Measurements from ENCODE around the gene AOX1. TPM values are rescaled to one million over a fixed set of nuclear protein-coding genes. Genes with fewer than 3 reads are reported as not detected.

The AOX1 gene
- total and polyA plus RNA-seq, 10 of the 15 experiments (the other 5 are each of a cell fraction or from before 2014, with no cell fraction given) = 0.03 to 0.56 (median 0.19) TPM; not detected in 6

DNA sequence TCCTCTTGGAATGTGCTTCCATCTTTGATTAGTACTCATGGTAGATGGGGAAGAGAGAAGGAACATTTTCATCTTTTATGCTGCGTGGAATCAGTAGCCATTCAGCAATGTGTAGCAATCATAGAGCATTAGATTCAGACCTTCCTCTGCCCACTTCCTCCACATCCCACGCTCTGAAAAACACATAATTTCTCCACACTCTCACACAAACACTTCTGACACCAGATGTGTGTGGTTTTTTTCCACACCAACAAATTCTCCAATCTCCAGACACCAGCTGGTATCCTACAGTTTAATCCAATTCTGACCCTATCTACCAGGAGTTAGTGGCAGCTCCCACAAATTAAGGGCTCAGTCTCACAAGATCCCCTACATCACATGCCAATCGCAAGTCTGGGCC is 103.3 kb downstream of the AOX1 start:
- ATAC-seq = no peak
- in situ Hi-C loops (cut with MboI) = no loop called here

More for the DNA sequence above, 103.3 kb downstream of the AOX1 start:
- no peak for DNase-seq (ENCODE audit: low read depth, low spot score)
- Histone ChIP-seq H3K79me2 (ENCODE audit: control insufficient read depth, insufficient read depth, low read length) (no peaks in the 10 kb centered on the region), H4K20me1 (ENCODE audit: control insufficient read depth, insufficient read depth) (no peaks in the 10 kb centered on the region), H3K4me1 (ENCODE audit: control insufficient read depth, insufficient read depth, low read length) (no peaks in the 10 kb centered on the region), H3K27me3 (replicated peaks in 1 of 2; ENCODE audit: control insufficient read depth in 2 of 2, insufficient read depth in 2 of 2, low read length in 1 of 2) (no peaks in the 10 kb centered on the region; a peak in 3 of 4 replicates), H3K9me3 (replicated peaks; ENCODE audit: control insufficient read depth, insufficient read depth, low read length) (no peaks in the 10 kb centered on the region), H3K9ac (ENCODE audit: control insufficient read depth, insufficient read depth, low read length) (no peak overlapping the region), H3K36me3 (ENCODE audit: control insufficient read depth in 2 of 2, insufficient read depth in 2 of 2, low read length in 1 of 2) (no peaks in the 10 kb centered on the region), H2AFZ (ENCODE audit: control insufficient read depth, low read depth, low read length) (no peak overlapping the region), H3K4me3 (no peak overlapping the region), H3K4me2 (ENCODE audit: control insufficient read depth, insufficient read depth) (no peak overlapping the region), H3K27ac (ENCODE audit: control insufficient read depth, insufficient read depth) (no peak overlapping the region)
- ChIA-PET SMC1A (ENCODE audit: uncharacterized antibody, unreplicated experiment) (no interaction called here), CTCF (interaction anchor here (0.6 to 1.7 kb wide), 3 partner anchors 13 to 206 kb away, joined by 3 to 5 read pairs (median 4); no protein-coding TSS in a partner anchor), POLR2A (no interaction called here), RAD21 (ENCODE audit: unreplicated experiment) (no interaction called here)
- TF ChIP-seq ESRRA (IDR thresholded peaks at IDR 0.05; ENCODE audit: low read length) (no peak), NR2C1 (IDR thresholded peaks at IDR 0.05) (no peak), HDAC2 (IDR thresholded peaks at IDR 0.05) (no peak), ZNF207 (IDR thresholded peaks at IDR 0.05; ENCODE audit: borderline replicate concordance) (no peak)
- TF ChIP-seq, protein P1, sequence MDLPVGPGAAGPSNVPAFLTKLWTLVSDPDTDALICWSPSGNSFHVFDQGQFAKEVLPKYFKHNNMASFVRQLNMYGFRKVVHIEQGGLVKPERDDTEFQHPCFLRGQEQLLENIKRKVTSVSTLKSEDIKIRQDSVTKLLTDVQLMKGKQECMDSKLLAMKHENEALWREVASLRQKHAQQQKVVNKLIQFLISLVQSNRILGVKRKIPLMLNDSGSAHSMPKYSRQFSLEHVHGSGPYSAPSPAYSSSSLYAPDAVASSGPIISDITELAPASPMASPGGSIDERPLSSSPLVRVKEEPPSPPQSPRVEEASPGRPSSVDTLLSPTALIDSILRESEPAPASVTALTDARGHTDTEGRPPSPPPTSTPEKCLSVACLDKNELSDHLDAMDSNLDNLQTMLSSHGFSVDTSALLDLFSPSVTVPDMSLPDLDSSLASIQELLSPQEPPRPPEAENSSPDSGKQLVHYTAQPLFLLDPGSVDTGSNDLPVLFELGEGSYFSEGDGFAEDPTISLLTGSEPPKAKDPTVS (IDR thresholded peaks at IDR 0.05; ENCODE audit: low read depth, low read length) = no peak
- TF ChIP-seq, protein P2, sequence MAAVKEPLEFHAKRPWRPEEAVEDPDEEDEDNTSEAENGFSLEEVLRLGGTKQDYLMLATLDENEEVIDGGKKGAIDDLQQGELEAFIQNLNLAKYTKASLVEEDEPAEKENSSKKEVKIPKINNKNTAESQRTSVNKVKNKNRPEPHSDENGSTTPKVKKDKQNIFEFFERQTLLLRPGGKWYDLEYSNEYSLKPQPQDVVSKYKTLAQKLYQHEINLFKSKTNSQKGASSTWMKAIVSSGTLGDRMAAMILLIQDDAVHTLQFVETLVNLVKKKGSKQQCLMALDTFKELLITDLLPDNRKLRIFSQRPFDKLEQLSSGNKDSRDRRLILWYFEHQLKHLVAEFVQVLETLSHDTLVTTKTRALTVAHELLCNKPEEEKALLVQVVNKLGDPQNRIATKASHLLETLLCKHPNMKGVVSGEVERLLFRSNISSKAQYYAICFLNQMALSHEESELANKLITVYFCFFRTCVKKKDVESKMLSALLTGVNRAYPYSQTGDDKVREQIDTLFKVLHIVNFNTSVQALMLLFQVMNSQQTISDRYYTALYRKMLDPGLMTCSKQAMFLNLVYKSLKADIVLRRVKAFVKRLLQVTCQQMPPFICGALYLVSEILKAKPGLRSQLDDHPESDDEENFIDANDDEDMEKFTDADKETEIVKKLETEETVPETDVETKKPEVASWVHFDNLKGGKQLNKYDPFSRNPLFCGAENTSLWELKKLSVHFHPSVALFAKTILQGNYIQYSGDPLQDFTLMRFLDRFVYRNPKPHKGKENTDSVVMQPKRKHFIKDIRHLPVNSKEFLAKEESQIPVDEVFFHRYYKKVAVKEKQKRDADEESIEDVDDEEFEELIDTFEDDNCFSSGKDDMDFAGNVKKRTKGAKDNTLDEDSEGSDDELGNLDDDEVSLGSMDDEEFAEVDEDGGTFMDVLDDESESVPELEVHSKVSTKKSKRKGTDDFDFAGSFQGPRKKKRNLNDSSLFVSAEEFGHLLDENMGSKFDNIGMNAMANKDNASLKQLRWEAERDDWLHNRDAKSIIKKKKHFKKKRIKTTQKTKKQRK (IDR thresholded peaks at IDR 0.05; ENCODE audit: low read depth, low read length) = no peak
- TF ChIP-seq, protein P3, sequence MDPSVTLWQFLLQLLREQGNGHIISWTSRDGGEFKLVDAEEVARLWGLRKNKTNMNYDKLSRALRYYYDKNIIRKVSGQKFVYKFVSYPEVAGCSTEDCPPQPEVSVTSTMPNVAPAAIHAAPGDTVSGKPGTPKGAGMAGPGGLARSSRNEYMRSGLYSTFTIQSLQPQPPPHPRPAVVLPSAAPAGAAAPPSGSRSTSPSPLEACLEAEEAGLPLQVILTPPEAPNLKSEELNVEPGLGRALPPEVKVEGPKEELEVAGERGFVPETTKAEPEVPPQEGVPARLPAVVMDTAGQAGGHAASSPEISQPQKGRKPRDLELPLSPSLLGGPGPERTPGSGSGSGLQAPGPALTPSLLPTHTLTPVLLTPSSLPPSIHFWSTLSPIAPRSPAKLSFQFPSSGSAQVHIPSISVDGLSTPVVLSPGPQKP (IDR thresholded peaks at IDR 0.05; ENCODE audit: low read depth, low read length) = no peak
- BruUV-seq (replicated peaks) = no TSS peak
- intact Hi-C loops (cut with micrococcal nuclease; ENCODE audit: unreplicated experiment) = no loop called here
- FAIRE-seq = no peak
- 31% methylated on average over 3 of the region's 3 CpGs for WGBS (ENCODE audit: insufficient coverage, insufficient replicate concordance, low lambda C conversion rate, missing lambda C conversion rate)

All from GM12878 (cell line).